ENCODE results near the gene NDFIP1.

- TF ChIP-seq CTCF (conservative IDR thresholded peaks at IDR 0.05; ENCODE audit: low read depth, low read length) (no peak; the same call in 1 of the 2 replicates), EZH2 (IDR thresholded peaks at IDR 0.05; ENCODE audit: low read length, unreplicated experiment) (no peak)
These were observed 62.7 kb downstream of the NDFIP1 start for GRCh38 chr5:142171270-142171669.

All from PC-3 (cell line).